NCI-H748 (cell line): ENCODE measurements around the gene NHERF2.
"Not testable (repeated sequence)": the region's sequence is repeated elsewhere in the genome, so short reads cannot be mapped to it uniquely, and the experiment has no call there.

ENCODE experiments used
- DNase-seq: peaks from one replicate; lab custom pipeline; 2025; ENCODE audit not compliant: unreplicated experiment; lab: John Stamatoyannopoulos, UW

Gene NHERF2

DNA sequence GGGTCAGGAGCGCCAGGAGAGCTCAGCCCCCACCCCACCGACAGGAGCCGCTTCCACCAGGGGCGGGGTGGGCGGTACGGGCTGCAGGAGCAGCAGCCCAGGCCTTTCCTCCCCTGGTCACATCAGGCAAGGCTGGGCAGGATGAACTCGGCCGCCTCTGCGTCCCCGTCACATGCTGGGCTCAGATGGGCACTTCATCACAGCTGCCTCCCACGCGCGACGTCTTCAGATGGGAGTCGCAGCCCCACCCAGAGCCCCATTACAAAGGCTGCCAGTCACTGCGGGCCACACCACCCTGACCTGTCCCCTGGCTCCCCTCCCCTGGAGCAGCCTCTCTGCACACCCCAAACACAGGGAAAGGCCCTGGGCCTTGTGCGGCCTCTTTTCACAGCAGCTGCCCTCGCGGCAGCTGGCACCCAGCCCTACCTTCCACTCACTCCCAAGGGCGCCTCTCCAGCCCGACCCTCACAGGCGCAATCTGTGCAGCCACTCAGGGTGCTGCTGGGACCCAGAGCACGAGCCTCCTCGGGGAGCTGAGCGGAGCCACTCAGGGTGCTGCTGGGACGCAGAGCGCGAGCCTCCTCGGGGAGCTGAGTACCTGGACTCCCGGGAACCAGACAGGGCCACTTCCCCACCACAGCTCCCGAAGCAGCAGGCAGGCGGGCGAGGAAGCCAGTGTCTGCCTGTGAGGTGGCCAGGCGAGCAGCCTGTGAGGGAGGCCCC, 21.7 kb upstream of the NHERF2 start:
- no peak for DNase-seq

DNA sequence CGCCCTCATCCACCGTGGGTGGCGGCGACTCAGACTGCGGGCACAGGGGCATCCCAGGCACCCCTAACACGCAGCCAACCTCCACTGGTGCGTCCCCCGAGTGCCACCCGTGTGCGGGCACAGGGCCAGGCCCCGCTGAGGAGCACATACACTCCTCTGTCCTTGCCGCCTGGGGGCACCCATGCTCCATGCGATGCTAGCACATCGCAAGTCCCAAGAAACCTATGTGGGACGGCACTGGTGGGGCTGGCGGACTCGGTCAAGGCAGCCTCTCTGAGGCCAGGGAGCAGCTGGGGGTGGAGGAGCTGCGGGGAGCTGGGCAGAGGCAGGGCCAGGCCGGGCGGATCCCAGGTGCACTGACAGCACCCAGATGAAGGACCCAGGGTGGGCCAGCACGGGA, 21.1 kb upstream of the NHERF2 start:
- DNase-seq: no peak

DNA sequence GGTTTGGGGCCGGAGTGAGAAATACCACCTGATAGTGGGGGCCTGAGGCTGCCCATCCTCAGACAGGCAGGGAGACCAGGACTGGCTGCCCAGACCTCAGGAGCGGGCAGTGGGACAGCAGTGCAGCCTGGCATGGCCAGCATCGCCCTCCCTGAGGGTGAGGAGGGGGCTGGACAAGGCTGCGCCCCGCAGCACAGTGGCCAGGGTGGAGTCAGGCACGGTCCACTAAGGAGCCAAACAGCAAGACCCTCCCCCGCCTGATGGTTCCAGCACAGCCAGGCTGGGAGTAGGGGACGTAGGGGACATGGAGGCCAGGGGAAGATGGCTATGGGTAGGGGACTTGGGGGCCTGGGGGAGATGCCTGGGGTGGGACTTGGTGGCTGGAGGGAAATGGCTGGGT, 20.4 kb upstream of the NHERF2 start:
- no peak for DNase-seq

GRCh38 chr16:2007081-2007836, 19.4 kb upstream of the NHERF2 start:
- DNase-seq: no peak

- no peak for DNase-seq
Measured at GRCh38 chr16:2008009-2008526, 18.6 kb upstream of the NHERF2 start.

GRCh38 chr16:2008631-2009163, 18.0 kb upstream of the NHERF2 start:
- peak; percentile 16 for DNase-seq

GRCh38 chr16:2009164-2009711, 17.5 kb upstream of the NHERF2 start:
- peak; percentile 46 for DNase-seq

GRCh38 chr16:2009791-2010510, 16.8 kb upstream of the NHERF2 start, which contains the start of gene ZNF598:
Gene ZNF598, minus strand, starts transcription at chr16:2009821.
- peak; percentile 87 for DNase-seq

DNA sequence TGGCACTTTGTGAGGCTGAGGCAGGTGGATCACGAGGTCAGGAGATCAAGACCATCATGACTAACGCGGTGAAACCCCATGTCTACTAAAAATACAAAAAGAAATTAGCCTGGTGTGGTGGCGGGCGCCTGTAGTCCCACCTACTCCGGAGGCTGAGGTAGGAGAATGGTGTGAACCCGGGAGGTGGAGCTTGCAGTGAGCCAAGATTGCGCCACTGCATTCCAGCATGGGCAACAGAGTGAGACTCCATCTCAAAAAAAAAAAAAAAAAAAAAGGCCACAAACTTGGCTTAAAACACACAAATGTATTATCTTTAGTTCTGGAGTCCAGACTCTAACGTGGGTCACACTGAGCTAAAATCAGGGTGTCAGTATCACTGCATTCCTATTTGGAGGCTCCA, 15.0 kb upstream of the NHERF2 start:
- not testable (repeated sequence) for DNase-seq

GRCh38 chr16:2013527-2013926, 13.2 kb upstream of the NHERF2 start:
- DNase-seq: no peak

GRCh38 chr16:2015117-2015946, 11.4 kb upstream of the NHERF2 start:
- DNase-seq: no peak

DNA sequence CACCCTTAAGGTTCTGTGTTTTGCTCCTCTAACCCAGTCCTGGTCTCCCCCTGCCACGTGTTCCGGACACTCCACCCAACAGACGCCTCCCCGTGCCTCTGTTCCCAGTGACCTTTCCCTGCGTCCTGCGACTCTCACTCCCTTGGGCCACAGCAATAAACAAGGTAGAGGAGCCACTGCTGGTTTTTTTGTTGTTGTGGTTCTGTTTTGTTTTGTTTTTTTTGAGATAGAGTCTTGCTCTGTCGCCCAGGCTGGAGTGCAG, 10.8 kb upstream of the NHERF2 start:
- DNase-seq: no peak

DNA sequence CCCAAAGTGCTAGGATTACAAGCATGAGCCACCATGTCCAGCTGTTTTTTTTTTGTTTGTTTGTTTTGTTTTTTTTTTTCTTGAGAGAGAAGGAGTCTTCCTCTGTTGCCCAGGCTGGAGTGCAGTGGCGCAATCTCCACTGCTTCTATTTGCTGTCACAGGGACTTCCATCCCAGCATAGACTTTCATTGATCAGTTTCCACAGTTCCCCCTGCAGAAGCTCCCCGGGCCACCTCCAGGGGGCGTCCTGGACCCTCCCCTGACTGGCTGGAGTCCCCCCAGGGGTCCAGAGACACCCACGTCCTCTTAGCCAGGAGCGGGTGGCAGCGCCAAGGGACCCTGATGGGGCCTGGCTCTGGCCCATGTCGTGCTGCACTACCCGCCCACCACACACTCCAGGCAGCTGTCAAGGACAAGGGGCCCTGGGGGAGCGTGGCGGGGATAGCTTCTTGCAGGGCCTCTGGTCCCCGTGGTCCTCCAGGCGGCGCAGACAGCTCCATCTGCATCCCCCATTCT, 10.2 kb upstream of the NHERF2 start:
- DNase-seq: peak; percentile 4

- peak; percentile 28 for DNase-seq
Measured at GRCh38 chr16:2019518-2019920, 7.2 kb upstream of the NHERF2 start, which contains the start of gene NPW. Gene NPW, plus strand, starts transcription at chr16:2019785.

GRCh38 chr16:2019921-2020831, 6.5 kb upstream of the NHERF2 start:
- DNase-seq: peak; percentile 26

DNA sequence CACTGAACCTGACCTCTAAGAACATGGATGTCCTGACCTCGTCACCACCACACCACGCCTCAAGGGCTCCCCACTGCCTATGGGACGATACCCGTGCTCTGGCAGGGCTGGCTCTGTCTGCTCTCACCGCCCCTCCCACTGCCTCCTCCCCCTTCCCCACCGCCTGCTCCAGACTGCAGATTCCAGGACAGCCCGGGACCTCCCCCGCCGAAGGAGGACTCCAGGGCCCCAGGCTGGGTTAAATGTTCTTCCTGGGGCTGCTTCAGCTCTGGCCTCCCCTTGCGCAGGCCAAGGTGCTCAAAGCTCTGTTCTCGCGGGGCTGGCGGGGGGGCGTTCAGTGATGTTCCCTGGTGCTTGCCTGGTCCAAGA, 4.0 kb upstream of the NHERF2 start:
- DNase-seq: no peak

GRCh38 chr16:2023092-2024031, 3.3 kb upstream of the NHERF2 start:
- peak; percentile 81 for DNase-seq

DNA sequence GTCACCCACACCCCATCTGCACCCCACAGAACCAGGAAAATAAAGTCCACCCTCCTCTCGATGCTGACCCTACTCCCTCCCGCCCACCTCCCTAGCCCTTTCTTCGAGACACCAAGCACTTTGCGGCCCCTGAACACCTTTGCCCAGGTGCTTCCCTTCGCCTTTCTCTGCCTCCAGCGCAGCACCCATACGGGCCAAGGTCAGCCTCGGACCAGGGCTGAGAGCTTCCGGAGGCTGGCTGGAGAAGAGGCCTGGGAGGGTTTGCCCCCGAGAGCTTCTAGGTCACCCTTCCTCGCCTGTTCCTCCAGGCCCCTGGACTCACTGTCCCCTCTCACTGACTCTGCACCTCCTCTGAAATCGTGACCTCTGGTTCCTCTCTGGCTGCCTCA, 2.7 kb upstream of the NHERF2 start:
- no peak for DNase-seq
